Bronchial epithelial cell (primary cell): ENCODE results near the gene ARSI. TPM values are rescaled to one million over a fixed set of nuclear protein-coding genes. Genes with fewer than 3 reads are reported as not detected.

Source experiments
- DNase-seq: peaks from one replicate; pipeline ENCODE4 v3.0.0-alpha.2; 2010; ENCODE audit warnings: low read depth
- FAIRE-seq: peaks from 2 replicates; lab custom pipeline; 2011; peaks lifted over from hg19 to GRCh38; lab: Jason Lieb, UNC
- H3K27me3 ChIP-seq: 2 replicates; pipeline ENCODE4 v1.5.1; 2011; ENCODE audit warnings: low read length; ENCODE audit not compliant: control insufficient read depth, insufficient read depth
- H3K36me3 ChIP-seq: 2 replicates; pipeline ENCODE4 v1.5.1; 2011; ENCODE audit warnings: low read length; ENCODE audit not compliant: control insufficient read depth, insufficient read depth
- H3K4me3 ChIP-seq: 2 replicates; pipeline ENCODE4 v1.5.1; 2011; ENCODE audit warnings: mild to moderate bottlenecking, low read depth, low read length, control low read depth
- CTCF ChIP-seq: IDR thresholded peaks from 2 replicates; pipeline ENCODE4 v1.5.1; 2011; ENCODE audit warnings: mild to moderate bottlenecking, moderate library complexity, low read length, control low read depth, inconsistent platforms; ENCODE audit not compliant: insufficient read depth, severe bottlenecking
- total RNA-seq: library from RNA; depleted of rRNA; stranded (reverse); fragments of >200 nt; gene quantifications from 2 replicates; pipeline ENCODE4 v1.2.1, GENCODE V29; 2014

Gene ARSI
- total RNA-seq, 1 donor from 2014 or later, result 5.8 TPM

DNA sequence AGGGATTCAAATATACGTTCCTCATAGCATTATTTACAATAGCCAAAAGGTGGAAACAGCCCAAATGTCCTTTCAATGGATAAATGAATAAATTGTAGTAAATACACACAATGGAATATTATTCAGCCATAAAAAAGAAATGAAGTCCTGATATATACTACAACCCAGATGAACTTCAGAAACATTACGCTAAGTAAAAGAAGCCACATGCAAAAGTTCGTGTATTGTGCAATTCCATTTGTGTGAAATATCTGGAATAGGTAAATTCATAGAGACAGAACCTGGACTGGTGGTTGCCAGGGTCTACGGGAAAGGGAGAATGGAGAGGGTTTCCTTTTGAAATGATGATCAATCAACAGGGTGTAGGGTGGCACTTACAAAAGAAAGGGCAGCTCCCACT is 12.5 kb upstream of the ARSI start:
- no peak for DNase-seq
- H3K4me3 ChIP-seq, result no peak overlapping the region
- H3K36me3 ChIP-seq, result no peaks in the 10 kb centered on the region
- FAIRE-seq, result no peak
- TF ChIP-seq CTCF, result no peak
- no peaks in the 10 kb centered on the region for H3K27me3 ChIP-seq

DNA sequence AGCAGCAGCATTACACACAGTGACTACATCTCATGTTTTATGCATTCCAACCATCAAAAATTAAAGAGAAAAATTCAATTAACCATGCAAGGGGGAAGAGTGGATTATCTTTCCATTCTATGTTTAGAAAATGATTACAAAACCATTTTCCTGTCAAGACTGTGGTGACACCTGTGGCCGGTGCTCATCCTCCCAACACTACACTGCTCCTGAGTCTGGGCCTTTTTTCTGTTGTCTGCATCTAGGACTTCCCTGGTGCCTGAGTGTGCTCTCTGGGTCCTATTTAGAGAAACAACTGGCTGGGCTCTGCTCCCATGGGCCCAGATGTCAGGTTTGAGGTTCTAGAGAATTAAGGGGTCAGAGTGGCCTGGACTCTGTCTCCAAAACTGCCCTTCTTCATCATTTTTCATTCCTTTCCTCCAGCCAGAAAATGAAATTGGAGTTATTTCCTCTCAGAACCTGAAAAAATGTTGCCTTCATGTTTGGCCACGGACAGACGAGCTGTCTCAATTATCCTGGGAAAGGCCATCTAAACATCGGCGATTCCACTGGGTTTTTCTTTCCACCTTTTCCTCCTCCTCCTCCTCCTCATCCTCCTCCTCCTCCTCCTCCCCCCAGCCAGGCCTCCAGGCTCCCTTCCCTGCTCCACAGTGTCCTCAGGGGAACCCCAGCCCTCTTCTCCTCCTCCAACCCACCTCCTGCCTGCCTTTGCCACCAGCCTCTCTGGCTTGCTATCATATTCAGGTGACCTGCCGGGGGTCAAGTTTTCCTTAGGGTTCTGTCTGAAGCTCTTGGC is 11.4 kb upstream of the ARSI start:
- FAIRE-seq (no peak), DNase-seq (no peak)
- no peak for TF ChIP-seq CTCF
- Histone ChIP-seq H3K4me3 (no peak overlapping the region), H3K27me3 (no peaks in the 10 kb centered on the region), H3K36me3 (no peaks in the 10 kb centered on the region)

- H3K36me3 ChIP-seq, result no peaks in the 10 kb centered on the region
- no peaks in the 10 kb centered on the region for H3K27me3 ChIP-seq
- TF ChIP-seq CTCF, result no peak
- no peak overlapping the region for H3K4me3 ChIP-seq
- DNase-seq, result no peak
- FAIRE-seq, result no peak
These were observed 10.8 kb upstream of the ARSI start for GRCh38 chr5:150313501-150313900.

GRCh38 chr5:150312518-150312917 is 9.8 kb upstream of the ARSI start:
- Histone ChIP-seq H3K4me3 (no peak overlapping the region), H3K27me3 (no peaks in the 10 kb centered on the region), H3K36me3 (no peaks in the 10 kb centered on the region)
- no peak for TF ChIP-seq CTCF
- FAIRE-seq (no peak), DNase-seq (no peak)

- Histone ChIP-seq H3K4me3 (no peak overlapping the region), H3K27me3 (no peaks in the 10 kb centered on the region), H3K36me3 (no peaks in the 10 kb centered on the region)
- no peak for TF ChIP-seq CTCF
- DNase-seq (no peak), FAIRE-seq (peak; percentile 52)
These were observed 8.4 kb upstream of the ARSI start for GRCh38 chr5:150311015-150311692.
